Left lung (tissue), 10 donors: ENCODE measurements around the gene MLX. TPM values are rescaled to one million over a fixed set of nuclear protein-coding genes. Genes with fewer than 3 reads are reported as not detected.
A peak's percentile ranks its signal among the peaks of the same experiment; 100 is the strongest.

Source experiments
- ATAC-seq: fragments of 200-7000 bp; cut with Tn5 transposase; one replicate; pipeline ENCODE4 v1.9.1; 2020; ENCODE audit warnings: moderate library complexity
- DNase-seq, 4 donors: peaks; one replicate each; pipeline ENCODE4 v3.0.0-alpha.2; 2013 to 2020
- H3K27ac ChIP-seq, 2 donors: fragments of 200-600 bp; sonication (generic) in 1 of 2; one replicate each; pipeline versions ENCODE4 v1.5.0 to v1.8.0; 2020 to 2021
- H3K27me3 ChIP-seq, 2 donors: fragments of 200-600 bp; sonication (generic) in 1 of 2; one replicate each; pipeline versions ENCODE4 v1.5.0 to v1.8.0; 2020 to 2021
- H3K36me3 ChIP-seq, 2 donors: fragments of 200-600 bp; sonication (generic) in 1 of 2; one replicate each; pipeline versions ENCODE4 v1.5.0 to v1.8.0; 2020 to 2021
- H3K4me1 ChIP-seq, 2 donors: fragments of 200-600 bp; one replicate each; pipeline ENCODE4 v1.8.0; 2021
- H3K4me3 ChIP-seq, 2 donors: fragments of 200-600 bp; sonication (generic) in 1 of 2; one replicate each; pipeline versions ENCODE4 v1.5.0 to v1.8.0; 2020 to 2021; ENCODE audit warnings: mild to moderate bottlenecking in 1 of 2
- H3K9me3 ChIP-seq, 2 donors: fragments of 200-600 bp; sonication (generic) in 1 of 2; one replicate each; pipeline versions ENCODE4 v1.5.0 to v1.8.0; 2020 to 2021
- CTCF ChIP-seq, 2 donors: fragments of 200-600 bp; sonication (generic) in 1 of 2; IDR thresholded peaks; one replicate each; pipeline versions ENCODE4 v1.5.0 to v1.8.0; 2021; ENCODE audit warnings: antibody characterized with exemption in 2 of 2
- intact Hi-C, 2 donors: fragments of 100-400 bp; cut with DNase I; formaldehyde crosslinking; loops; one replicate each; pipeline versions ENCODE4 v1.11.2 to v1.14.2; 2022
- polyA plus RNA-seq, 6 donors: library from polyadenylated mRNA; unstranded; fragments of 120-200 nt; gene quantifications; one replicate each; pipeline ENCODE4 v1.2.1, GENCODE V29; 2013; ENCODE audit not compliant: insufficient read length in 6 of 6
- total RNA-seq, 2 donors: library from RNA; stranded (reverse); fragmentation: NEBNext Ultra II Directional; extraction: Animal tissue kit (Norgen Biotek cat#: 25700); gene quantifications; one replicate each; pipeline ENCODE4 v1.2.1, GENCODE V29; 2021
- donor health status: DM: no; HTN: yes; CAD: no.
- donor health status: DM: no; HTN: no; CAD: no.

Gene MLX
- total and polyA plus RNA-seq, 8 donors, result 34.4 to 73.7 (median 43.4) TPM

- TF ChIP-seq CTCF (IDR thresholded peaks at IDR 0.05), result no peak
- no peak for DNase-seq
- H3K4me1 ChIP-seq, result peaks cover 6 to 48% of the 10 kb centered on the region in 2 donors
- H3K9me3 ChIP-seq, result no peaks in the 10 kb centered on the region
- no peak overlapping the region for H3K27ac ChIP-seq
- intact Hi-C loops, result no loop called here
- H3K36me3 ChIP-seq, result peaks cover 0 to 70% of the 10 kb centered on the region in 2 donors
- no peak for ATAC-seq
- no peak overlapping the region for H3K4me3 ChIP-seq
- no peaks in the 10 kb centered on the region for H3K27me3 ChIP-seq
Measured at GRCh38 chr17:42573095-42573494, 6.2 kb downstream of the MLX start.

GRCh38 chr17:42574463-42574862 lies 7.6 kb downstream of the MLX start:
- peaks cover 0 to 59% of the 10 kb centered on the region in 2 donors for H3K36me3 ChIP-seq

GRCh38 chr17:42577140-42577531 lies 10.2 kb downstream of the MLX start:
- Histone ChIP-seq H3K9me3 (no peaks in the 10 kb centered on the region), H3K4me3 (peak overlapping the region; percentile 68 to 73), H3K4me1 (peaks cover 11 to 30% of the 10 kb centered on the region in 2 donors), H3K27me3 (no peaks in the 10 kb centered on the region), H3K27ac (peak overlapping the region; percentile 26 to 98), H3K36me3 (peaks cover 0 to 59% of the 10 kb centered on the region in 2 donors)
- TF ChIP-seq CTCF (IDR thresholded peaks at IDR 0.05), result no peak
- intact Hi-C loops, result loop anchor here in 1 of 2 donors (5.0 kb wide), 1 partner anchor 100 kb away; the partner anchor contains the start of gene PLEKHH3
- ATAC-seq, result peak; percentile 3
- DNase-seq, result no peak

More at GRCh38 chr17:42574463-42574862, 7.6 kb downstream of the MLX start:
- H3K4me3 ChIP-seq, result no peak overlapping the region
- intact Hi-C loops, result no loop called here
- no peaks in the 10 kb centered on the region for H3K27me3 ChIP-seq
- DNase-seq (no peak), ATAC-seq (no peak)
- H3K9me3 ChIP-seq, result no peaks in the 10 kb centered on the region
- peaks cover 11 to 47% of the 10 kb centered on the region in 2 donors for H3K4me1 ChIP-seq
- TF ChIP-seq CTCF (IDR thresholded peaks at IDR 0.05), result no peak
- H3K27ac ChIP-seq, result no peak overlapping the region

- TF ChIP-seq CTCF (IDR thresholded peaks at IDR 0.05), result peak; percentile 13 to 35
- Histone ChIP-seq H3K36me3 (peaks cover 0 to 59% of the 10 kb centered on the region in 2 donors), H3K9me3 (no peaks in the 10 kb centered on the region), H3K27me3 (no peaks in the 10 kb centered on the region), H3K4me3 (peak within 1 kb of the TSS; percentile 68 to 73), H3K4me1 (peaks cover 11 to 28% of the 10 kb centered on the region in 2 donors), H3K27ac (peak within 1 kb of the TSS; percentile 90 to 98)
- intact Hi-C loops, result loop anchor here in 1 of 2 donors (5.0 kb wide), 1 partner anchor 100 kb away; the partner anchor contains the start of gene PLEKHH3
- ATAC-seq (peak; percentile 97), DNase-seq (peak; percentile 94 to 97 (median 96))
Measured at GRCh38 chr17:42577532-42578281, 10.8 kb downstream of the MLX start, which contains the start of gene PSMC3IP. PSMC3IP (minus strand) TSS chr17:42577729; CDS start chr17:42577686, 43 bp downstream.

GRCh38 chr17:42578282-42578869 lies 11.5 kb downstream of the MLX start:
- ATAC-seq (peak; percentile 85), DNase-seq (peak; percentile 62 to 84 (median 73))
- Histone ChIP-seq H3K36me3 (peaks cover 0 to 59% of the 10 kb centered on the region in 2 donors), H3K27me3 (no peaks in the 10 kb centered on the region), H3K9me3 (no peaks in the 10 kb centered on the region), H3K27ac (peak overlapping the region; percentile 90 to 98), H3K4me1 (peaks cover 11 to 28% of the 10 kb centered on the region in 2 donors), H3K4me3 (peak overlapping the region; percentile 68 to 73)
- TF ChIP-seq CTCF (IDR thresholded peaks at IDR 0.05), result peak; percentile 45 to 66
- intact Hi-C loops, result loop anchor here in 1 of 2 donors (5.0 kb wide), 1 partner anchor 99 kb away; the partner anchor contains the start of gene PLEKHH3
